ENCODE data around the gene VPS18. TPM values are rescaled to one million over a fixed set of nuclear protein-coding genes. Genes with fewer than 3 reads are reported as not detected.

VPS18 gene
- total RNA-seq, 1 experiment from 2014 or later = 23.8 TPM

- peak within 1 kb of the TSS; percentile 72 for H3K4me3 ChIP-seq (ENCODE audit: low read depth, low read length, poor library complexity, severe bottlenecking)
- intact Hi-C loops (cut with micrococcal nuclease; ENCODE audit: unreplicated experiment) = no loop called here
- peak within 1 kb of the TSS; percentile 48 for H3K27ac ChIP-seq (ENCODE audit: low read depth, low read length, poor library complexity, severe bottlenecking)
- BruUV-seq (replicated peaks) = no TSS peak
- peak; percentile 84 for DNase-seq (ENCODE audit: low spot score)
- CTCF ChIA-PET = interaction anchor here (0.5 to 3.6 kb wide), 10 partner anchors 10 to 1108 kb away, joined by 3 to 23 read pairs (median 6); partner anchors contain the start of gene VPS18
- no peaks in the 10 kb centered on the region for H3K36me3 ChIP-seq (ENCODE audit: insufficient read depth, low read length, poor library complexity, severe bottlenecking)
- POLR2A ChIA-PET (ENCODE audit: low non-redundant PET) = interaction anchor here (0.6 to 0.7 kb wide), 3 partner anchors 15 to 390 kb away, joined by 3 to 4 read pairs (median 3); no protein-coding TSS in a partner anchor
- TF ChIP-seq EZH2 (IDR thresholded peaks at IDR 0.05; ENCODE audit: borderline replicate concordance, low read depth, low read length, poor library complexity, severe bottlenecking) (no peak), CTCF (conservative IDR thresholded peaks at IDR 0.05; ENCODE audit: low read depth, low read length) (peak; percentile 64)
- H3K4me1 ChIP-seq (ENCODE audit: insufficient read depth, low read length, poor library complexity, severe bottlenecking) = peaks cover 4% of the 10 kb centered on the region
- H3K27me3 ChIP-seq (replicated peaks; ENCODE audit: insufficient read depth, low read depth, low read length, poor library complexity) = no peaks in the 10 kb centered on the region
- H3K9me3 ChIP-seq (ENCODE audit: low read depth, low read length, poor library complexity, severe bottlenecking) = no peaks in the 10 kb centered on the region
Observed at GRCh38 chr15:40873694-40874561, 20.3 kb upstream of the VPS18 start, which contains the start of gene RHOV. Gene RHOV (minus strand): TSS chr15:40874234. CDS start chr15:40874139, 95 bp downstream.

GRCh38 chr15:40875991-40876730 is 18.1 kb upstream of the VPS18 start:
- no peak for DNase-seq (ENCODE audit: low spot score)
- H3K4me1 ChIP-seq (ENCODE audit: insufficient read depth, low read length, poor library complexity, severe bottlenecking) = peaks cover 4% of the 10 kb centered on the region
- intact Hi-C loops (cut with micrococcal nuclease; ENCODE audit: unreplicated experiment) = no loop called here
- H3K36me3 ChIP-seq (ENCODE audit: insufficient read depth, low read length, poor library complexity, severe bottlenecking) = no peaks in the 10 kb centered on the region
- no peaks in the 10 kb centered on the region for H3K27me3 ChIP-seq (replicated peaks; ENCODE audit: insufficient read depth, low read depth, low read length, poor library complexity)
- H3K4me3 ChIP-seq (ENCODE audit: low read depth, low read length, poor library complexity, severe bottlenecking) = no peak overlapping the region
- no TSS peak for BruUV-seq (replicated peaks)
- POLR2A ChIA-PET (ENCODE audit: low non-redundant PET) = no interaction called here
- CTCF ChIA-PET = interaction anchor here (0.5 to 3.6 kb wide), 5 partner anchors 17 to 287 kb away, joined by 3 to 23 read pairs (median 4); partner anchors contain the start of gene VPS18
- H3K27ac ChIP-seq (ENCODE audit: low read depth, low read length, poor library complexity, severe bottlenecking) = no peak overlapping the region
- no peaks in the 10 kb centered on the region for H3K9me3 ChIP-seq (ENCODE audit: low read depth, low read length, poor library complexity, severe bottlenecking)
- no peak for TF ChIP-seq CTCF (conservative IDR thresholded peaks at IDR 0.05; ENCODE audit: low read depth, low read length)
- TF ChIP-seq EZH2 (IDR thresholded peaks at IDR 0.05; ENCODE audit: borderline replicate concordance, low read depth, low read length, poor library complexity, severe bottlenecking) = no peak

GRCh38 chr15:40877694-40878093 is 16.6 kb upstream of the VPS18 start:
- no TSS peak for BruUV-seq (replicated peaks)
- DNase-seq (ENCODE audit: low spot score) = no peak
- POLR2A ChIA-PET (ENCODE audit: low non-redundant PET) = no interaction called here
- peaks cover 4% of the 10 kb centered on the region for H3K4me1 ChIP-seq (ENCODE audit: insufficient read depth, low read length, poor library complexity, severe bottlenecking)
- no peaks in the 10 kb centered on the region for H3K9me3 ChIP-seq (ENCODE audit: low read depth, low read length, poor library complexity, severe bottlenecking)
- no peak overlapping the region for H3K27ac ChIP-seq (ENCODE audit: low read depth, low read length, poor library complexity, severe bottlenecking)
- CTCF ChIA-PET = interaction anchor here (0.7 kb wide), 1 partner anchor 229 kb away, joined by 4 read pairs; no protein-coding TSS in a partner anchor
- H3K36me3 ChIP-seq (ENCODE audit: insufficient read depth, low read length, poor library complexity, severe bottlenecking) = no peaks in the 10 kb centered on the region
- TF ChIP-seq EZH2 (IDR thresholded peaks at IDR 0.05; ENCODE audit: borderline replicate concordance, low read depth, low read length, poor library complexity, severe bottlenecking) = no peak
- TF ChIP-seq CTCF (conservative IDR thresholded peaks at IDR 0.05; ENCODE audit: low read depth, low read length) = no peak
- intact Hi-C loops (cut with micrococcal nuclease; ENCODE audit: unreplicated experiment) = no loop called here
- H3K4me3 ChIP-seq (ENCODE audit: low read depth, low read length, poor library complexity, severe bottlenecking) = no peak overlapping the region
- H3K27me3 ChIP-seq (replicated peaks; ENCODE audit: insufficient read depth, low read depth, low read length, poor library complexity) = no peaks in the 10 kb centered on the region

All from A673 (cell line).